H1 (cell line): ENCODE data around the gene SMIM5. TPM values are rescaled to one million over a fixed set of nuclear protein-coding genes. Genes with fewer than 3 reads are reported as not detected.

Source experiments
- CTCF ChIA-PET: fragments of 300-600 bp; sonication (Branson Sonifier 250); formaldehyde crosslinking; loops from one replicate; lab custom pipeline; 2021; ENCODE audit not compliant: partially characterized antibody; lab: Charles Lee
- POLR2A ChIA-PET: fragments of 300-600 bp; sonication (Branson Sonifier 250); formaldehyde crosslinking; loops from one replicate; lab custom pipeline; 2021; ENCODE audit warnings: inconsistent platforms; ENCODE audit not compliant: partially characterized antibody; lab: Charles Lee
- DNase-seq, 2 experiments: peaks; one replicate each; pipeline versions ENCODE4 v3.0.0 to v3.0.0-alpha.2; 2010 to 2022; ENCODE audit warnings: low spot score in 2 of 2, low read depth in 1 of 2, mixed read lengths in 1 of 2
- FAIRE-seq: peaks from 2 replicates; lab custom pipeline; 2011; peaks lifted over from hg19 to GRCh38; lab: Jason Lieb, UNC
- H2AFZ ChIP-seq: 2 replicates; pipeline ENCODE4 v1.8.1; 2012; ENCODE audit warnings: low read length, inconsistent platforms
- H2AK5ac ChIP-seq: 2 replicates; pipeline ENCODE4 v1.6.1; 2013; ENCODE audit warnings: low read depth, low read length
- H2BK120ac ChIP-seq: replicated peaks from 2 replicates; pipeline ENCODE3; 2013; ENCODE audit warnings: low read depth, low read length, inconsistent platforms
- H2BK12ac ChIP-seq: 2 replicates; pipeline ENCODE4 v1.6.1; 2013; ENCODE audit warnings: low read depth, low read length
- H2BK15ac ChIP-seq: 2 replicates; pipeline ENCODE4 v1.6.1; 2013; ENCODE audit warnings: low read length
- H2BK20ac ChIP-seq: 2 replicates; pipeline ENCODE4 v1.6.1; 2013; ENCODE audit warnings: low read length
- H2BK5ac ChIP-seq: 2 replicates; pipeline ENCODE4 v1.6.1; 2013; ENCODE audit warnings: low read depth, low read length
- H3K14ac ChIP-seq: 2 replicates; pipeline ENCODE4 v1.6.1; 2013; ENCODE audit warnings: inconsistent platforms; ENCODE audit not compliant: insufficient read length
- H3K18ac ChIP-seq: 2 replicates; pipeline ENCODE4 v1.6.1; 2013; ENCODE audit warnings: low read length; ENCODE audit errors: extremely low read depth
- H3K23ac ChIP-seq: 2 replicates; pipeline ENCODE4 v1.6.1; 2013; ENCODE audit warnings: inconsistent platforms; ENCODE audit not compliant: insufficient read length
- H3K23me2 ChIP-seq: 2 replicates; pipeline ENCODE4 v1.6.1; 2013; ENCODE audit warnings: low read depth, low read length
- H3K27ac ChIP-seq: 2 replicates; pipeline ENCODE4 v1.6.1; 2011; ENCODE audit warnings: low read depth, low read length, inconsistent platforms
- H3K27me3 ChIP-seq, 4 experiments: replicated peaks in 1 of 4; 1 replicate in 1 of 4; 2 replicates in 3 of 4; pipeline versions ENCODE4 v1.6.1 to v1.8.1; 2011 to 2013; ENCODE audit warnings: low read length in 3 of 4, mild to moderate bottlenecking in 3 of 4, inconsistent platforms in 2 of 4, mixed read lengths in 2 of 4, moderate library complexity in 1 of 4; ENCODE audit not compliant: control insufficient read depth in 3 of 4, insufficient read depth in 3 of 4; ENCODE audit errors: extremely low read depth in 1 of 4
- H3K36me3 ChIP-seq, 4 experiments: 2 replicates each; pipeline versions ENCODE4 v1.6.1 to v1.8.1; 2011 to 2013; ENCODE audit warnings: mild to moderate bottlenecking in 4 of 4, low read length in 3 of 4, moderate library complexity in 2 of 4, control low read depth in 1 of 4, inconsistent platforms in 1 of 4; ENCODE audit not compliant: insufficient read depth in 4 of 4, control insufficient read depth in 2 of 4
- H3K4ac ChIP-seq: replicated peaks from 2 replicates; pipeline ENCODE3; 2013; ENCODE audit warnings: low read length, low read depth, mixed read lengths, inconsistent platforms; ENCODE audit not compliant: insufficient read length
- H3K4me1 ChIP-seq, 4 experiments: replicated peaks in 1 of 4; 1 replicate in 1 of 4; 2 replicates in 3 of 4; pipeline versions ENCODE4 v1.6.1 to v1.8.1; 2011 to 2013; ENCODE audit warnings: low read length in 3 of 4, inconsistent platforms in 2 of 4, mixed read lengths in 1 of 4; ENCODE audit not compliant: insufficient read depth in 4 of 4, control insufficient read depth in 3 of 4
- H3K4me2 ChIP-seq, 2 experiments: 2 replicates each; pipeline versions ENCODE4 v1.6.1 to v1.8.1; 2011 to 2013; ENCODE audit warnings: low read depth in 2 of 2, low read length in 2 of 2, control low read depth in 1 of 2, inconsistent platforms in 1 of 2, mild to moderate bottlenecking in 1 of 2; ENCODE audit not compliant: insufficient read depth in 1 of 2
- H3K4me3 ChIP-seq, 4 experiments: fragments of 200-600, 300-600 bp in 1 of 4; sonication (generic), shearing (Covaris generic), sonication (Bioruptor Twin) in 1 of 4; 2 replicates each; pipeline versions ENCODE4 v1.5.1 to v1.8.1; 2011 to 2016; ENCODE audit warnings: low read length in 4 of 4, low read depth in 3 of 4, control low read depth in 2 of 4, inconsistent platforms in 2 of 4, mild to moderate bottlenecking in 2 of 4, mixed read lengths in 1 of 4, moderate library complexity in 1 of 4; ENCODE audit not compliant: insufficient read depth in 2 of 4; ENCODE audit errors: extremely low read depth in 1 of 4
- H3K56ac ChIP-seq: replicated peaks from 2 replicates; pipeline ENCODE3; 2013; ENCODE audit warnings: low read depth, mild to moderate bottlenecking, mixed read lengths, low read length, inconsistent platforms; ENCODE audit not compliant: insufficient read length
- H3K79me1 ChIP-seq: 2 replicates; pipeline ENCODE4 v1.6.1; 2013; ENCODE audit warnings: low read depth, low read length, control low read depth
- H3K79me2 ChIP-seq, 2 experiments: 2 replicates each; pipeline versions ENCODE4 v1.6.1 to v1.8.1; 2012 to 2013; ENCODE audit warnings: low read length in 2 of 2, mild to moderate bottlenecking in 2 of 2, inconsistent platforms in 1 of 2; ENCODE audit not compliant: insufficient read depth in 2 of 2, control insufficient read depth in 1 of 2
- H3K9ac ChIP-seq, 4 experiments: replicated peaks in 1 of 4; 1 replicate in 1 of 4; 2 replicates in 3 of 4; pipeline versions ENCODE4 v1.6.1 to v1.8.1; 2011 to 2013; ENCODE audit warnings: low read depth in 3 of 4, low read length in 3 of 4, control low read depth in 2 of 4, mild to moderate bottlenecking in 2 of 4, moderate library complexity in 2 of 4, inconsistent platforms in 1 of 4; ENCODE audit errors: extremely low read depth in 1 of 4
- H3K9me3 ChIP-seq, 2 experiments: 2 replicates each; pipeline versions ENCODE4 v1.6.1 to v1.8.1; 2012 to 2013; ENCODE audit warnings: mild to moderate bottlenecking in 2 of 2, moderate library complexity in 2 of 2, control low read depth in 1 of 2, inconsistent platforms in 1 of 2, low read depth in 1 of 2, low read length in 1 of 2, mixed read lengths in 1 of 2; ENCODE audit not compliant: insufficient read depth in 2 of 2
- H4K20me1 ChIP-seq, 2 experiments: replicated peaks in 1 of 2; 2 replicates each; pipeline versions ENCODE3 to v1.8.1; 2011 to 2013; ENCODE audit warnings: inconsistent platforms in 2 of 2, low read length in 2 of 2, mild to moderate bottlenecking in 1 of 2; ENCODE audit not compliant: insufficient read depth in 2 of 2, control insufficient read depth in 1 of 2
- H4K5ac ChIP-seq: 2 replicates; pipeline ENCODE4 v1.6.1; 2013; ENCODE audit warnings: low read length, low read depth, mixed read lengths, inconsistent platforms; ENCODE audit not compliant: insufficient read length
- H4K8ac ChIP-seq: 2 replicates; pipeline ENCODE4 v1.8.0; 2013; ENCODE audit warnings: mild to moderate bottlenecking, moderate library complexity, low read length, inconsistent platforms; ENCODE audit not compliant: insufficient read depth; ENCODE audit errors: extremely low read depth
- H4K91ac ChIP-seq: replicated peaks from 2 replicates; pipeline ENCODE3; 2013; ENCODE audit warnings: low read length, mixed read lengths, inconsistent platforms; ENCODE audit not compliant: insufficient read length
- CTCF ChIP-seq, 3 experiments: IDR thresholded peaks; 1 replicate in 2 of 3; 2 replicates in 1 of 3; pipeline versions ENCODE4 v1.5.1 to v1.6.1; 2011; ENCODE audit warnings: low read length in 3 of 3, mild to moderate bottlenecking in 3 of 3, inconsistent platforms in 2 of 3, low read depth in 1 of 3, moderate library complexity in 1 of 3; ENCODE audit not compliant: insufficient read depth in 1 of 3; ENCODE audit errors: control extremely low read depth in 1 of 3
- KDM1A ChIP-seq: fragments of 200-600, 300-600 bp; sonication (generic); IDR thresholded peaks from 2 replicates; pipeline ENCODE4 v1.7.1; 2016; ENCODE audit warnings: mild to moderate bottlenecking, low read length, borderline replicate concordance
- WGBS, 2 experiments: shearing (Covaris generic) in 1 of 2; methylation state at CpG; one replicate each; pipeline versions ENCODE4 v1.1.6 to v1.1.7; 2013 to 2015; ENCODE audit warnings: low lambda C conversion rate in 2 of 2, mixed read lengths in 2 of 2, inconsistent platforms in 1 of 2, low coverage in 1 of 2, missing lambda C conversion rate in 1 of 2; ENCODE audit not compliant: insufficient replicate concordance in 2 of 2, insufficient coverage in 1 of 2, insufficient read length in 1 of 2; ENCODE audit errors: extremely low coverage in 1 of 2, missing lambda C conversion rate in 1 of 2; 5-methylcytosine and 5-hydroxymethylcytosine counted together
- polyA plus RNA-seq, 7 experiments: library from polyadenylated mRNA; depleted of rRNA in 3 of 7; stranded (reverse) in 5 of 7; unstranded in 2 of 7; fragments of >200 nt in 5 of 7; fragments of 200-250 nt in 2 of 7; gene quantifications; 1 replicate in 5 of 7; 2 replicates in 1 of 7; 4 replicates in 1 of 7; pipeline versions ENCODE4 v1.2.1 to v1.2.3, GENCODE V29; 2011 to 2013; ENCODE audit warnings: missing spikeins in 2 of 7, mixed read lengths in 2 of 7
- total RNA-seq: library from RNA; stranded (reverse); fragmentation: NEBNext Ultra II Directional; extraction: Animal tissue kit (Norgen Biotek cat#: 25700); gene quantifications from 2 replicates; pipeline ENCODE4 v1.2.1, GENCODE V29; 2021

Gene SMIM5
- total and polyA plus RNA-seq, 2 of the 8 experiments (the other 6 are each of a cell fraction or from before 2014, with no cell fraction given), result not detected

- no peak overlapping the region for H2BK120ac ChIP-seq
- TF ChIP-seq KDM1A (no peak), CTCF (IDR thresholded peaks at IDR 0.05; ENCODE audit: control extremely low read depth in 1 of 3, insufficient read depth in 1 of 3, low read depth in 1 of 3, low read length in 3 of 3) (peak in 2 of 3 experiments; percentile 0 to 10; a peak in 2 of 4 replicates)
- no peaks in the 10 kb centered on the region for H3K79me2 ChIP-seq
- H4K20me1 ChIP-seq, result peaks cover 0 to 15% of the 10 kb centered on the region in 2 experiments
- no peak overlapping the region for H3K4ac ChIP-seq
- no peak overlapping the region for H3K56ac ChIP-seq
- no peak overlapping the region for H4K91ac ChIP-seq
- H4K8ac ChIP-seq, result peak overlapping the region; percentile 66; the same call in 1 of the 2 replicates
- H3K9ac ChIP-seq, result no peak overlapping the region
- no peak overlapping the region for H2BK20ac ChIP-seq
- no peaks in the 10 kb centered on the region for H3K9me3 ChIP-seq
- ChIA-PET POLR2A (interaction anchor here (0.7 to 2.2 kb wide), 6 partner anchors 9 to 100 kb away, joined by 3 to 8 read pairs (median 4); partner anchors contain the start of gene RECQL5), CTCF (interaction anchor here (0.6 to 59.2 kb wide), 13 partner anchors 10 to 457 kb away, joined by 3 to 2200 read pairs (median 4); partner anchors contain the start of genes RECQL5, SAP30BP and SMIM5)
- no peak overlapping the region for H3K4me3 ChIP-seq
- no peak for DNase-seq
- FAIRE-seq, result no peak
- H2AK5ac ChIP-seq, result no peak overlapping the region
- H3K4me1 ChIP-seq, result peaks cover 0 to 16% (median 11%) of the 10 kb centered on the region in 4 experiments; a peak in 5 of 7 replicates
- no peak overlapping the region for H3K23ac ChIP-seq
- H2BK12ac ChIP-seq, result no peak overlapping the region
- H2BK5ac ChIP-seq, result no peak overlapping the region
- H3K23me2 ChIP-seq, result no peaks in the 10 kb centered on the region
- H3K79me1 ChIP-seq, result no peaks in the 10 kb centered on the region
- H4K5ac ChIP-seq, result no peak overlapping the region
- no peak overlapping the region for H3K4me2 ChIP-seq
- H2AFZ ChIP-seq, result no peak overlapping the region
- 92% methylated on average over 11 of the region's 14 CpGs; no CpG with 5 or more reads in 1 of the 2 experiments for WGBS, 2 experiments
- H3K27me3 ChIP-seq, result no peaks in the 10 kb centered on the region
- peaks cover 0 to 3% (median under 1%) of the 10 kb centered on the region in 4 experiments; a peak in 1 of 8 replicates for H3K36me3 ChIP-seq
- no peak overlapping the region for H3K14ac ChIP-seq
- no peak overlapping the region for H3K27ac ChIP-seq
- H2BK15ac ChIP-seq, result no peak overlapping the region
- no peak overlapping the region for H3K18ac ChIP-seq
Observed at GRCh38 chr17:75629157-75629556, 4.1 kb upstream of the SMIM5 start.
